ENCODE results near the gene SEMA4D. TPM values are rescaled to one million over a fixed set of nuclear protein-coding genes. Genes with fewer than 3 reads are reported as not detected.

SEMA4D gene
- 0.14 and 0.30 TPM in 2 replicates for total RNA-seq

GRCh38 chr9:89497978-89498851 lies at the start of gene SEMA4D:
Gene SEMA4D, minus strand, starts transcription at chr9:89498113. Its CDS starts 92,657 bp downstream, at chr9:89405456.

GRCh38 chr9:89318123-89319014 lies 179.5 kb downstream of the SEMA4D start, which contains the start of gene SECISBP2:
Gene SECISBP2, plus strand, starts transcription at chr9:89318500. Its CDS starts 77 bp downstream, at chr9:89318577.

Other genes with a start within 250 kb of the SEMA4D start
- 34.1 and 80.7 TPM in 2 replicates for gene CKS2, start 186.9 kb downstream of the SEMA4D start, total RNA-seq
- 24.6 and 33.0 TPM in 2 replicates for gene SECISBP2, start 179.6 kb downstream of the SEMA4D start, total RNA-seq
- 0.51 and 1.8 TPM in 2 replicates for gene GADD45G, start 106.9 kb upstream of the SEMA4D start, total RNA-seq

Measured in smooth muscle cell of the umbilical artery (primary cell).